Bronchial epithelial cell (primary cell): ENCODE measurements around the gene DGKG. TPM values are rescaled to one million over a fixed set of nuclear protein-coding genes. Genes with fewer than 3 reads are reported as not detected.

Experiments used
- DNase-seq: peaks from one replicate; pipeline ENCODE4 v3.0.0-alpha.2; 2010; ENCODE audit warnings: low read depth
- FAIRE-seq: peaks from 2 replicates; lab custom pipeline; 2011; peaks lifted over from hg19 to GRCh38; lab: Jason Lieb, UNC
- H3K27me3 ChIP-seq: 2 replicates; pipeline ENCODE4 v1.5.1; 2011; ENCODE audit warnings: low read length; ENCODE audit not compliant: control insufficient read depth, insufficient read depth
- H3K36me3 ChIP-seq: 2 replicates; pipeline ENCODE4 v1.5.1; 2011; ENCODE audit warnings: low read length; ENCODE audit not compliant: control insufficient read depth, insufficient read depth
- H3K4me3 ChIP-seq: 2 replicates; pipeline ENCODE4 v1.5.1; 2011; ENCODE audit warnings: mild to moderate bottlenecking, low read depth, low read length, control low read depth
- total RNA-seq: library from RNA; depleted of rRNA; stranded (reverse); fragments of >200 nt; gene quantifications from 2 replicates; pipeline ENCODE4 v1.2.1, GENCODE V29; 2014
- TF ChIP-seq, protein P1 (sequence below): IDR thresholded peaks from 2 replicates; pipeline ENCODE4 v1.5.1; 2011; ENCODE audit warnings: mild to moderate bottlenecking, moderate library complexity, low read length, control low read depth, inconsistent platforms; ENCODE audit not compliant: insufficient read depth, severe bottlenecking

Gene DGKG
- total RNA-seq, 1 donor from 2014 or later: not detected

DNA sequence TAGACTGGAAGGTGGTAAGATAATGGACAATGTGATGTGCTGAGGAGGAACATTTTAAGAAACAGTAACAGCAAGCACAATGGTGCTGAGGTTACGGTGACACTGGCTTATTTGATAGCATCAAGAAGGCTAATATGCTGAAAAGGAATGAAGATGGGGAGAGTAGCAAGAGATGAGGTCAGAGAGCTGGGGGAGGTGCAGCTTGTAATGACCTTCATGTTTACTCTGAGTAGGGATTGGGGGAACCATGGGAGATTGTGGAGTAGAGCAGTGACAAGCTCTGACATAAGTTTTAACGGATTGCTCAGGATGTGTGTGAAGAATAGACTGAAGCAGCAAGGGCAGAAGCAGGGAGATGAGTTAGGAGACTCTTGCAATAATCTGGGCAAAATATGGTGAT is 56.7 kb downstream of the DGKG start:
- peaks cover 6% of the 10 kb centered on the region for H3K27me3 ChIP-seq
- no peak for DNase-seq
- FAIRE-seq: peak; percentile 52
- no peak overlapping the region for H3K4me3 ChIP-seq
- H3K36me3 ChIP-seq: no peaks in the 10 kb centered on the region
- TF ChIP-seq, protein P1, sequence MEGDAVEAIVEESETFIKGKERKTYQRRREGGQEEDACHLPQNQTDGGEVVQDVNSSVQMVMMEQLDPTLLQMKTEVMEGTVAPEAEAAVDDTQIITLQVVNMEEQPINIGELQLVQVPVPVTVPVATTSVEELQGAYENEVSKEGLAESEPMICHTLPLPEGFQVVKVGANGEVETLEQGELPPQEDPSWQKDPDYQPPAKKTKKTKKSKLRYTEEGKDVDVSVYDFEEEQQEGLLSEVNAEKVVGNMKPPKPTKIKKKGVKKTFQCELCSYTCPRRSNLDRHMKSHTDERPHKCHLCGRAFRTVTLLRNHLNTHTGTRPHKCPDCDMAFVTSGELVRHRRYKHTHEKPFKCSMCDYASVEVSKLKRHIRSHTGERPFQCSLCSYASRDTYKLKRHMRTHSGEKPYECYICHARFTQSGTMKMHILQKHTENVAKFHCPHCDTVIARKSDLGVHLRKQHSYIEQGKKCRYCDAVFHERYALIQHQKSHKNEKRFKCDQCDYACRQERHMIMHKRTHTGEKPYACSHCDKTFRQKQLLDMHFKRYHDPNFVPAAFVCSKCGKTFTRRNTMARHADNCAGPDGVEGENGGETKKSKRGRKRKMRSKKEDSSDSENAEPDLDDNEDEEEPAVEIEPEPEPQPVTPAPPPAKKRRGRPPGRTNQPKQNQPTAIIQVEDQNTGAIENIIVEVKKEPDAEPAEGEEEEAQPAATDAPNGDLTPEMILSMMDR: no peak

DNA sequence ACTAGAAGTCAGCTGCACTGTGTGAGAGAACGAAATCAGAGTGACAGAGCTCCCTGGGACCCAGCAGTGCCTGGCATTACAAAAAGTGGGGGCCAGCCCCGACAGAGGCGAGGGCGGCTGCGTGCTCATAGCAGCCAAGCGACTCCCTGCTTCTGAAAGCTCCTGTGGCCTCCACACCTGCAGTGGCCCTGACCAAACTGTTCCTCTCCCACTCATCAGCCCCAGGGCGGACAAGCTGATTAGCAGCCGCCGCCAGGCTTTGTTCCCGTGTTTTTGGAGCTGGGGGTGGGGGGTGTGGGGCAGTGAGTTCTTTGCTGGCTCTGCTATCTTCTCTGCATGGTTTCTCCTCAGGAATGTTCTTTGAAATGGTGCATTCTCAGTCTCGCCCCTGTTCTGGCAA is 58.1 kb downstream of the DGKG start:
- Histone ChIP-seq H3K36me3 (no peaks in the 10 kb centered on the region), H3K27me3 (peaks cover 7% of the 10 kb centered on the region), H3K4me3 (no peak overlapping the region)
- DNase-seq: no peak
- FAIRE-seq: no peak
- TF ChIP-seq, protein P1: no peak

DNA sequence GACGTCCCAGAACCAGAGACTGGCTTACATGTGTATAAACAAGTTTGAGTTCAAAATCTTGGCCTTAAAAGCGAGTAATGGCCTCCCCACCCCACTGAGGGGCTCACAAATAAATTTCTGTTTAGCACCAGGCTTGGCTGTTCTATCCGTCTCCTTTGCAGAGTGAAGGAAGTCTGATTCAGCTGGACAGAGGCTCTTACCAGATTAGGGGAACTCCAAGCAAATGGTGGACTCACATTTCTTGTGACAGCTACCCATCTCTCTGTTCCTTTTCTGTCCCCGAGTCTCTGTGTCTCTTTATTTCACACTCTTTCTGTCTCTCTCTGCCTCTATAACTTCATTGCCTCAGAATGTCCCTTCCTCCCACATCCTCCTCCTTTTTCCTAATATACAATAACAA is 62.7 kb downstream of the DGKG start:
- Histone ChIP-seq H3K36me3 (no peaks in the 10 kb centered on the region), H3K4me3 (no peak overlapping the region), H3K27me3 (peaks cover 8% of the 10 kb centered on the region)
- TF ChIP-seq, protein P1: no peak
- DNase-seq (no peak), FAIRE-seq (no peak)

DNA sequence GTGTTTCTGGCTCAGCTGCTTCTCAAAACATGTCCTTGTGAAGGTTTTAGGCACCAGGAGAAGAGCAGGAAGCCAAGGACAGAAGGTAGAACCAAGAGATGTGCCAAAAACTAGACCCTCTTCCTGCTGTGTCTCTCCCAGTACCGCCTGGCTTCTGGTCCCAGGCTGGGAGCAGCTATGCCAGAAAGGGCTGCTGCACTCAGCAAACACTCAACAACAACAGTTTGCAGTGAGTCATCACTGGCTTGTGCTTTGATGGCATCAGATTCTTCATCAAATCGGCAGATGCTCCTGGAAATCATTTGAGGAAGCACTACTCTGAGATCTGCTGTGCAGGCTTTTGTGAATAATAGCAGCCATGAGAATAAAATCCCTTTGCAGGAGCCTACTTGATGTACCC is 63.2 kb downstream of the DGKG start:
- TF ChIP-seq, protein P1: no peak
- Histone ChIP-seq H3K36me3 (no peaks in the 10 kb centered on the region), H3K4me3 (no peak overlapping the region), H3K27me3 (peaks cover 5% of the 10 kb centered on the region)
- DNase-seq (peak; percentile 15), FAIRE-seq (peak; percentile 28)

DNA sequence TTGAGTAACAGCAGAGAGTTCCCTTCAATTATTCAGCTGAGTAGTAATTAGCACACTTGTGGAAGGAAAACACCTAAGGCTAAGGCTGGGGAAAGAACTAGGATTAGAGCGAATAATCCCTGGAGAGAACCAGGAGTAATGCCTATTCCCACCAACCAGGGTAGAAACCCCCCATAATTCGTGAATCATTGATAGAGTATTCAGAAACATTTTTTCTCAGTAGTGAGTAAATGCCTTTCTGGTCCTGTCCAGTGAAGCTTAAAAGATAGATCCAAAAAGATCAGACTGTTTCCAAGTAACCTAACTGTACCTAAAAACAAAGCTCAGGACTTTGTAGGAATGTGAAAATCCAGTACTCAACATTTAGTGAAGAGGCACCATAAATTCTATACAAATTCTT is 71.2 kb downstream of the DGKG start:
- H3K27me3 ChIP-seq: peaks cover 1% of the 10 kb centered on the region

DNA sequence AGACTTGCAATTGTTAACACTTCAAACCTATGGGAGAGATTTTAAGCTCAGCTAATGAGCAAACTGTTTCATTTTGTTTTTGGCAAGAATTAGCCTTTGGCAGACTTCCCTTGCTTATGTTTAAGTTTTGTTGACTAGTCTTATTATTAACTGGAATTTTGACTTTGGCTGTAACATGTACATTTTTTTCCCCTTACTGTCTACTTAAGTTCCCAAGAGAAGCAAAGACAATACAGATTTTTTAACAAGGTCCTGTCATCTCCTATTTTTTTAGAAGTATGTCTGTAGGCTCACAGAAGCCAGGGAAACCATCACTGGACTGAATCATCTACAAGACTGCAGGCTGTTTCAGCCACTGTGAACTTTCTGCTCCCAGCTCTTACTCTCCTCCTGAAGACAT is 74.3 kb downstream of the DGKG start:
- peak; percentile 21 for DNase-seq
- TF ChIP-seq, protein P1: no peak

More for the DNA sequence above, 71.2 kb downstream of the DGKG start:
- Histone ChIP-seq H3K36me3 (no peaks in the 10 kb centered on the region), H3K4me3 (no peak overlapping the region)
- FAIRE-seq (no peak), DNase-seq (no peak)
- TF ChIP-seq, protein P1: no peak

More for the DNA sequence above, 74.3 kb downstream of the DGKG start:
- Histone ChIP-seq H3K36me3 (no peaks in the 10 kb centered on the region), H3K4me3 (no peak overlapping the region), H3K27me3 (no peaks in the 10 kb centered on the region)
- no peak for FAIRE-seq
